NT2/D1 (cell line): ENCODE measurements around the gene STAMBP.

Experiments
- DNase-seq: peaks from one replicate; pipeline ENCODE4 v3.0.0-alpha.2; 2011; ENCODE audit warnings: low read depth, low spot score
- H3K27me3 ChIP-seq: 2 replicates; pipeline ENCODE4 v1.6.0; 2011; ENCODE audit warnings: mild to moderate bottlenecking; ENCODE audit not compliant: insufficient read length, insufficient read depth
- H3K36me3 ChIP-seq: 2 replicates; pipeline ENCODE4 v1.6.1; 2011; ENCODE audit warnings: mild to moderate bottlenecking, low read length, mixed read lengths; ENCODE audit not compliant: insufficient read depth, insufficient read length
- H3K4me1 ChIP-seq: 2 replicates; pipeline ENCODE4 v1.5.1; 2011; ENCODE audit not compliant: insufficient read depth, insufficient read length
- H3K4me3 ChIP-seq: 2 replicates; pipeline ENCODE4 v1.5.1; 2011; ENCODE audit warnings: low read depth; ENCODE audit not compliant: insufficient read length
- H3K9ac ChIP-seq: 2 replicates; pipeline ENCODE4 v1.6.0; 2011; ENCODE audit warnings: low read depth; ENCODE audit not compliant: insufficient read length
- H3K9me3 ChIP-seq: 2 replicates; pipeline ENCODE4 v1.5.1; 2011; ENCODE audit warnings: mild to moderate bottlenecking, low read length; ENCODE audit not compliant: insufficient read depth
- SUZ12 ChIP-seq: IDR thresholded peaks from 2 replicates; pipeline ENCODE4 v1.6.1; 2011; ENCODE audit not compliant: insufficient read length, insufficient read depth; ENCODE audit errors: extremely low read depth
- YY1 ChIP-seq: IDR thresholded peaks from 2 replicates; pipeline ENCODE4 v1.6.1; 2011; ENCODE audit not compliant: insufficient read length, insufficient read depth
- ZNF274 ChIP-seq: IDR thresholded peaks from 2 replicates; pipeline ENCODE4 v1.6.1; 2011; ENCODE audit warnings: mild to moderate bottlenecking, low read depth, low read length

Gene STAMBP

DNA sequence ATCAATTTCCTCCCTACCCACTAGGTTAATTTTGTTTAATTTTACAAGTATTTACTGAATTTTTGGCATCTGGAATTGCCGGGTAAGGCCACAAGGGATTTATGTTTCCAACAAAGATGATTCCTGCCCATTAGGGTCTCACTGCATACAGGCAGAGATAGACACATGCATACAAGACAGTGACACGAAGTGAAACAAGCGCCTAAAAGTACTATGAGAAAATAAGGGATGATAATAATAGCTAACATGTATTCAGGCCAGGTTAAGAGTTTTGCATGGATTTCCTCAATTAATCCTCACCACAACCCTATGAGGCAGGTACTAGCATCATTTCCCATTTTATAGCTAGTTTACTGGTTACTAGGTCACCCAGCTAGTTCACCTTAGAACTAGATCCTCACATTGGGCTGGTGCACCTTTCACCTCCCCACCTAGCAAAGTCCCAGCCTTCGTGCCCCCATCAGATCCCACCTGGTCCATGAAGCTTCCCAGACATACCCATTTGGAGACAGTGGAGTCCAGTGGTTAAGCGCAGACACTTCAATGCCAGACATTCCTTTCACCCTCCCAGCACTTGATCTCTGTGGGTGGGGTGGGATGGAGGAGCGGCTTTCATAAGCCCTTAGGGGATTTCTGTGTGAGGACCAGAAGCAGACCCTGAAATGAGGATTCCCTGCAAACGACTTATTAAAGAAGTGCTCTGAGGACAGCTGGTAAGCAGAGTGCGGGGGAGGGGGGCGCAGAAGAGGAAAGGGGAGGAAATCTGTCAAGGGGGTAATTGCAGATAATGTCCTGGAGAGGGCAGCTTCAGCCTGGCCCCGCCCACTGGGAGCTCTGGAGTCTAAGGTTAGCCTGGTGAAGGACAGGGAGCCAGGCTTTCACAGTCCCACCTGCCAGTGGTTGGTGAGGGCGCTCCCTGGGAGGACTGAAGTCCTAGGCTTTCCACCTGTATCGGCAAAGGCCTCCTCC is 92.1 kb downstream of the STAMBP start:
- H3K4me1 ChIP-seq = peaks cover 8% of the 10 kb centered on the region
- H3K4me3 ChIP-seq = no peak overlapping the region
- TF ChIP-seq YY1 (no peak), SUZ12 (no peak), ZNF274 (no peak)
- H3K9me3 ChIP-seq = no peaks in the 10 kb centered on the region
- peak; percentile 50 for DNase-seq
- H3K9ac ChIP-seq = no peak overlapping the region
- H3K36me3 ChIP-seq = no peaks in the 10 kb centered on the region
- no peaks in the 10 kb centered on the region for H3K27me3 ChIP-seq

- H3K9ac ChIP-seq = no peak overlapping the region
Observed at GRCh38 chr2:73921581-73921980, 92.8 kb downstream of the STAMBP start.

GRCh38 chr2:73922681-73923080 is 93.9 kb downstream of the STAMBP start:
- H3K27me3 ChIP-seq = no peaks in the 10 kb centered on the region
- DNase-seq = no peak
- H3K9ac ChIP-seq = no peak overlapping the region
- peaks cover 8% of the 10 kb centered on the region for H3K4me1 ChIP-seq
- H3K4me3 ChIP-seq = no peak overlapping the region
- no peaks in the 10 kb centered on the region for H3K9me3 ChIP-seq
- no peak for TF ChIP-seq SUZ12
- TF ChIP-seq YY1 = no peak
- TF ChIP-seq ZNF274 = no peak
- H3K36me3 ChIP-seq = no peaks in the 10 kb centered on the region

More at GRCh38 chr2:73921581-73921980, 92.8 kb downstream of the STAMBP start:
- no peaks in the 10 kb centered on the region for H3K9me3 ChIP-seq
- TF ChIP-seq YY1 (no peak), SUZ12 (no peak), ZNF274 (no peak)
- no peaks in the 10 kb centered on the region for H3K36me3 ChIP-seq
- H3K4me1 ChIP-seq = peaks cover 8% of the 10 kb centered on the region
- DNase-seq = no peak
- no peaks in the 10 kb centered on the region for H3K27me3 ChIP-seq
- H3K4me3 ChIP-seq = no peak overlapping the region
